Stimulated activated CD8-positive, alpha-beta memory T cell treated with anti-CD3 and anti-CD28 coated beads, Interleukin-15, amount 100 ng/mL, for 48 hours (primary cell): ENCODE data around the gene KXD1.

Experiments
- DNase-seq, 2 donors: peaks; one replicate each; pipeline ENCODE4 v3.0.0-alpha.2; 2020; ENCODE audit warnings: low read depth in 2 of 2

KXD1 gene

DNA sequence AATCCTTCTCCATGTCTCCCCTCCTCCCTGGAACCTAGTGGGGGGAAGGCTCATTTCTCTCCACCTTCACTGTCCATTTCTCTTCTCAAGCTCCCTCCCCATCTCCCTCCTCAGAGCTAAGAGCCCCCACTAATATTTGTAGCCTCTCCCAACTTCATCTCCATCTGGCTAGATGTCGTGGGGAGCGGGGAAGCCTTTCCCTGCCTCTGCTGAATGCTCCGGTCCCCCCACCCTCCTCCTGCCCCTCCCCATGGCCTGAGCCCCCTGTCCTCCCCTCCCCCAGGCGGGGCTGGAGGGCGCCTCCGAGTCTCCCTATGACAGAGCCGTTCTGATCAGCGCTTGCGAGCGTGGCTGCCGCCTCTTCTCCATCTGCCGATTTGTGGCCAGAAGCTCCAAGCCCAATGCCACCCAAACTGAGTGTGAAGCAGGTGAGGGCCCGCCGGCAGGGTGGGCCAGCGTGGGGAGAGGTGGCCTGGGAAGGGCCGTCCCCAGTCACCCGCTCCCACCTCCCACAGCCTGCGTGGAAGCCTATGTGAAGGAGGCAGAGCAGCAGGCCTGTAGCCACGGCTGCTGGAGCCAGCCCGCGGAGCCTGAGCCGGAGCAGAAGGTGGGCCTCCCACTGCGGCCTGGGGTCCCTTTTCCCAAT lies 56.0 kb downstream of the KXD1 start:
- no peak for DNase-seq

DNA sequence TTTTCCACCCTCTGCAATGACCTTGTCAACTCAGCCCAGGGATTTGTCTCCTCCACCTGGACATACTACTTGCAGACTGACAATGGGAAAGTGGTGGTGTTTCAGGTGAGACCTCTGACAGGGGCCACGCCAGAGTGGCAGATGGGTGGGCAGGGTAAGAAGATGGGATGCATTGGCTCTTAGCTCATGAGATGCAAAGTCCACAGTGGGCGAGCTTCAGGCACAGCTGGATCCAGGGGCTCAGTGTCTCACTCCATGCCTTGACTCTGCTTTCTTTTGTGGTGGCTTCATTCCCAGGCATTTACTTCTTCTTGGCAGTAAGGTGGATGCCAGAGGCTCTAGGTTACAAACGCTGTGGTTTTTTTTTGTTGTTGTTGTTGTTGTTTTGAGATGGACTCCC lies 58.4 kb downstream of the KXD1 start:
- no peak for DNase-seq

DNA sequence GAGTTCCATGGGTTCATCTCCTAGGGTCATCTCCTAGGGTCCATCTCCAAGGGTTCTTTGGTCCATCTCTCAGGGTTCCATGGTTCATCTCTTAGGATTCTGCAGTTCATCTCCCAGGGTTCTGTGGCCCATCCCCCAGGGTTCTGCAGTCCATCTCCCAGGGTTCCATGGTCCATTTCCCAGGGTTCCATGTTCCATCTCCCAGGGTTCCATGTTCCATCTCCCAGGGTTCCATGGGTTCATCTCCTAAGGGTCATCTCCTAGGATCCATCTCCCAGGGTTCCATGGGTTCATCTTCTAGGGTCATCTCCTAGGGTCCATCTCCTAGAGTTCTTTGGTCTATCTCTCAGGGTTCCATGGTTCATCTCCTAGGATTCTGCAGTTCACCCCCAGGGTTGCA lies 59.9 kb downstream of the KXD1 start:
- no peak for DNase-seq

DNA sequence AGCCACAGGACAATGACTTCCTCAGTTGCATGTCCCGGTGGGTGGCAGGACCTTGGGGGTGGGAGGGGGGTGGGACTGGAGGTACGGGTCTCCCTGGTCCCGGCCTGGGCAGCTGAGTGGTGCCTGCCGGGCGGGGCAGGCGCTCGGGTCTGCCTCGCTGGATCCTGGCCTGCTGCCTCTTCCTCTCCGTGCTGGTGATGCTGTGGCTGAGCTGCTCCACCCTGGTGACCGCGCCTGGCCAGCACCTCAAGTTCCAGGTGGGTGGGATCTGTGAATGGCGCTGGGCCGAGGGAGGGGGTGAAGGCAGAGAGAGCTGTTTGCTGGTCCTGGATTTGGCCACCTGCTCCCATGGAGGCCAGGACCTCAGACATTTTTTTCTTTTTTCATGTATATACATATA lies 60.6 kb downstream of the KXD1 start:
- DNase-seq = no peak
